Activated CD4-positive, alpha-beta T cell treated with anti-CD3 and anti-CD28 coated beads, Interleukin-2, amount 50 U/mL, for 48 hours (primary cell): ENCODE results near the gene GOLGA8K.
"Not testable (repeated sequence)": the region's sequence is repeated elsewhere in the genome, so short reads cannot be mapped to it uniquely, and the experiment has no call there.

ENCODE experiments used
- DNase-seq, 2 experiments: peaks; one replicate each; pipeline ENCODE4 v3.0.0-alpha.2; 2020

GOLGA8K gene

DNA sequence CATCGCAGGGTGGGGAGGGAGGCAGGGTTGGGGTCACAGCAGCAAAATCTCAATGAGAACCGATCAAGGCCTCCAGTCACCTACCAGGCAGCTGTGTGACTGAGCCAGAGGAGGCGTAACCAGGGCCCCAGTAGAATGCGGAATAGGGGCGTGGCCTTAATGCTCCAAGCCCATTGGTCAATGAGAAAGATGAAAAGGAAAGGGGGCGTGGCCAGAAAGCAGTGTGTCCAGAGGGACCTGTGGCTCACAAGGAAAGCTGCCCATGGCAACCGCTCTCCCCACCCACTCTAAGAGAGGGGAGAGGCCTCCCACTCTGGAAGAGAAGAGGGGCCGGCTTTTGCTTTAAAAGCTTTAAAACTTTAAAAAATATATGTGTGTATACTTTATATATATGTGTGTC lies at the start of gene GOLGA8K:
Gene GOLGA8K (minus strand): TSS at position 101 of the 400 bp plus-strand sequence. CDS start 98 bp downstream, at position 3.
- DNase-seq = not testable (repeated sequence)

DNA sequence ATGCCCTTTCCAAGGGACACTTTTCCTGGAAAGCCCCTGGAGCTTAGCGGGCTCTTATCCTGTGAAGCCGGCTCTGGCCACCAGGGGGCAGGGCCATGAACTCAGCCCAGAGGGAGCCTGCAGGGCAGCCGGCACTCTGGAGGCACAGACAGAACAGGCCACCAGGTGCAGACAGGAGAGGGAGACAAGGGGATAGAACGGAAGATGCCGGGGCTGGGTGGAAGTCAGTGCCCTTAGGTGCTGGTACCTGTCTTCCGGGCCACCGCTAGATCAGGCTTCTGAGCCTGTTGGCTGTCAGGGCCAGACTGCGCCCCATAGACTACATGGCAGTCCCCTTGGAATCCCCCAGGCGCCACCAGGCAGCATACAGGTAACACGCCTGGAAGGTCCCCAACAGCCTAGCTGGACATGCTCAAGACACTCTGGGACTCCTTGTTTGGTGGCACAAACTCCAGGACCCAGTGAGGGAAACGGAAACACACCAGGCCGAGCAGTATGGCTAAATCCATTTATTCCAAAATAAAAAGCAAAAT lies 37.4 kb upstream of the GOLGA8K start:
- DNase-seq = not testable (repeated sequence)

DNA sequence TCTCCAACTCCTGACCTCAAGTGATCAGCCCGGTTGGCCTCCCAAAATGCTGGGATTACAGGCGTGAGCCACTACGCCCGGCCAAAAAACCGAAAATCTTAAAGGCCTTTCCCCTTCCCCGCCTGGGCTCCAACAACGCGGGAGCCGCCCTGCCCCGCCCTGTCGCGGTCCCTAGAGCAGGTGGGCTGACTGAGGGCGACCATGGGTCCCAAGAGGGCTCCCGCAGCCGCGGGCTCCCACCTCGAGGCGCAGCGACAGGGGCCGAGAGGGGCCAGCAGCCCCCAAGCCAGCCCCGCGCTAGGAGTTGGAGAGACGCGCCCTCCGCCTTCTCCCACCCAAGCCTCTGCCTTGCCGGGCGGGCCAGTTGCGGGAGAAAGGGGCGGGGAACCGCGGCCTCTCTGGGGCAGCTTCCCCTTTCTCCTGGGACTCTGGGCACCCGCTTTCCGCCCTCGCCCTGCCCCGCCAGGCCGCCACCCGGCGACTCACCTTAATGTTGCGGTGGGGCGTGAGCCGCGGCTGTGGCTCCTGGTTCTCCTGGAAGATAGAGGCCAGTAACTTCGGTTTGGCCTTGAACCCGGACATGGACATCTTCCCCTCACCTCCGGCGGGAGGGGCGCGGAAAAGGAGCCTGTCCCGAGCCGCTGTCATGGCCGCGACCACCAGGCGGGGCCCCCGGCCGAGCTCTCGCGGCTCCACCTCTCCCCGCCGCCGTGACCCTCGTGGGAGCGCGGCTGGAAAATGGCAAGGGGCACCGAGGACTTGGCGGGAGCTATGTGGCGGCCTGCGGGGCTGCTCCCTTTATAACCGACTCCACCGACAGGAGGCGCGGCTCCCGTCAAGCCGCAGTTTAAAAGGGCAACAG lies 31.2 kb upstream of the GOLGA8K start:
- DNase-seq = not testable (repeated sequence)

DNA sequence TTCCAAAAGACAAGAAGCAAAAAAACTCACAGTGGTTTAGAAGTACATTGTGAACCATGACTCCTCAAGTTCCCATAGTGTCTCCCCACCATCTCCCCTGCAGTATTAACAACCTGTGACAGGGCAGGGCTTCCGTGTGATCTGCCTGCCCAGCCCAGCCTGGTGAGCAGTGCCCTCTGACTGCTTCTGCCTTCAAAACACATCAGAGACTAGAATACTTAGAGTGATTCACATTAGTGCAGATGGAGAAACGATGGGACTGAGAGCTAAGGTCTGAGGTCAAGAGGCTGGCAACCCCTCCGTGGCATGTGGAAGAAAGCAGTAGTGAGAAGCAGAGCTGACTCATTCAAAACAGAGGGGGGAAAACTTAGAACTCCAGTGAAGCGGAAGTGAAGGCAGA lies 24.5 kb upstream of the GOLGA8K start:
- DNase-seq = not testable (repeated sequence)

DNA sequence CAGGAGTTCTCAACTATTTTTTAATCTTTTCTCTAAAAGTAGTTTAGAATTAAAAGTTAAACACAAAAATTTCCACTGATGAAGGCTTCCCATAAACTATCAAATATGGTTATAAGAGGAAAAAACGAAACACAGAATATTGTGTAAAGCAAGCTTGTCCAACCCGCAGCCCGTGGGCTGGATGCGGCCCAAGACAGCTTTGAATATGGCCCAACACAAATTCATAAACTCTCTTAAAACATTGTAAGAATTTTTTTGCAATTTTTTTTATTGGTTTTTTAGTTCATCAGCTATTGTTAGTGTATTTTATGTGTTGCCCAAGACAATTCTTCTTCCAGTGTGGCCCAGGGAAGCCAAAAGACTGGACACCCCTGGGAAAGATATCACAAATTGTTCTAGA lies 23.4 kb upstream of the GOLGA8K start:
- DNase-seq = not testable (repeated sequence)

DNA sequence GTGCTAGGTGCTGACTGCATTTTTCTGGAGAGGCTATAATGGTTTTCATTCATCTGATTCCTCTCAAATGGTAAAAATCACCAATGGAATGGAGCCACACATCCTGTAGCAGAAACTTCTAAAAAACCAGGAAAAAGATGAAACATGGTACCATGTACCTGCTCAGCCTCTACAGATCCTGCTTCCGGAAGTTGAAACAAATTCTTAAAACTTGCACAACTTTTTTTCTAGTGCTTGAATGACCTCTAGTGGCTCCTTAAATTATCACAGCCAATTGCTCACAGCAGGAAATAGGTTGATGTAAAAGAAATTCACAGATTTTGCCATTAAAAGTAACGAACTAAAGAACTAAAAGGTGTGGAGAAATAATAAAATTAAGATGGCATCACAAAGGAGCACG lies 4.8 kb upstream of the GOLGA8K start:
- DNase-seq = not testable (repeated sequence)

GRCh38 chr15:32396522-32396921 lies 6.6 kb downstream of the GOLGA8K start:
- not testable (repeated sequence) for DNase-seq

DNA sequence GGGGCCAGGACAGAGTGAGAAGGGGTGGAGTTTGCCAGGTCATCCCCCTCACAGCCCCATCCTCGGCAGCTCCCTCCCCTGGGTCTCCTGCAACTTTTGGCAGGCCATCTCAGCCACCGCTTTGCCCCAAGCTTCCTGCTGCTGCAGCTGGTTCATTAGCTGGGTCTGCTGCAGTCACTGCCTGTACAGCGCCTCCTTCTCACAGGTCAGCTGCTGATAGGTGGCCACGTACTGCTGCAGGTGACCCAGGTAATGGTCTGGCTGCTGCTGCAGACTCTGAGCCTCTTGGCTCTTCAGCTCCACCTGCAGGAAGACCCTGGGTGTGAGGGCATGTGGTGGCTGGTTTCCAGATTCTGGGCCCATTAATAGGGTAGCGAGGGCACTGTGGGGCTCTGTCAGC lies 8.3 kb downstream of the GOLGA8K start:
- not testable (repeated sequence) for DNase-seq

GRCh38 chr15:32388050-32388648 lies 14.9 kb downstream of the GOLGA8K start:
- DNase-seq = not testable (repeated sequence)

GRCh38 chr15:32385823-32386495 lies 17.1 kb downstream of the GOLGA8K start:
- DNase-seq = not testable (repeated sequence)

DNA sequence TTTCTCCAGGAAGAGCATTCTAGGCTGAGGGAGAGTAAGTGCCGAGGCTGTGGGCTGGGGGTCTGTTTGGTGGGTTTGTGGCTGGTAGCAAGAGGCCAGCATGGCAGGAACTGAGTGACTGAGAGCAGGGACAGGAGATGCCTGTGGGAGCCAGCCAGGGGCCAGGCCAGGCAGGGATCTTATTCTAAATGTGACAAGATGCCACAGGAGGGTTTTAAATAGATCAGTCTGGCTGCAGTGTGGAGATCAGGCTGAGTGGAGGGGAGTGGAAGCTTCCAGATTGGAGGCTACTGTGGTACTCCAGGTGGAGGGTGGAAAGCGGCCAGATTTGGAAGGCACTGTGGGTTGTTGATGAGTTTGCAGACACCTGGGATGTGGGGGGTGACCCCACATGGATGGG lies 28.9 kb downstream of the GOLGA8K start:
- not testable (repeated sequence) for DNase-seq

- not testable (repeated sequence) for DNase-seq
Measured at GRCh38 chr15:32373707-32374106, 29.4 kb downstream of the GOLGA8K start.

- DNase-seq = not testable (repeated sequence)
Measured at GRCh38 chr15:32372075-32372474, 31.0 kb downstream of the GOLGA8K start.

GRCh38 chr15:32370526-32370925 lies 32.6 kb downstream of the GOLGA8K start:
- DNase-seq = not testable (repeated sequence)

DNA sequence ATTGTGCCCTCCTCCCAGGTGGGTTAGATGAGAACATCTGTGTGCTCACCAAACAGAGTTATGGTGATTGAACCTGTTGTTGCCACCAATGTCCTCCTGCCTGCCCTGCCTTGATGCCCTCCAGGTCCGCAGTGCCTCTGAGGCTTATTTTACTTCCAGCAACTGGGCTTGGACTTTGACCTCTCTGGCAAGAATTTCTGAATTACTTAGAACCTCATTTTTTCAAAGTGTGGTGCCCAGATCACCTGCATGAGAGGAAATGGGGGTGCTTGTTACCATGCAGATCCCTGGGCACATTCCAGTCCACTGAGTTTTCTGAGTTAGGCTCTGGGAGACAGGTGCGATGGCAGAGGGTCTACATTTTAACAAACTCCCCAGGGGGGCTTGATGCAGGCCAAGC lies 33.0 kb downstream of the GOLGA8K start:
- not testable (repeated sequence) for DNase-seq

DNA sequence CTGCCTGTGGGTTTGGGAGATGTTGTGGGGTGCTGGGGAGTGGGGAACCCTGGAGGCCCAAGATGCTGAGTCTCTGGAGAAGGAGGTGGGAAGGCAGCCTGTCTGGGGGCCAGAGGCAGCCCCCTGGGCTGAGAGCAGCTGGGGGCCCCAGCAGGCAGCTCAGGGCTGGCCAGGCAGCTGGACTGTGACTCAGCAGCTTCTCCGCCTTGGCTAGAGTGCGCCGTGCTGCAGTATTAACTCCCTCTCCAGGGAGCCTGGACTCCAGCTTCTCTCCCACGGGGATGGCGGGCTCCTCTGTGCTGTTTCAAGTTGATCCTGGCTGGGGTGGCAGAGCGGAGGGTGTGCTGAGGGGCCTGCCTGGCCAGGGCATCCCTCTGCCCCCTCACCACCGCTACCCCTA lies 36.6 kb downstream of the GOLGA8K start:
- DNase-seq = not testable (repeated sequence)

GRCh38 chr15:32365955-32366354 lies 37.1 kb downstream of the GOLGA8K start:
- DNase-seq = not testable (repeated sequence)

DNA sequence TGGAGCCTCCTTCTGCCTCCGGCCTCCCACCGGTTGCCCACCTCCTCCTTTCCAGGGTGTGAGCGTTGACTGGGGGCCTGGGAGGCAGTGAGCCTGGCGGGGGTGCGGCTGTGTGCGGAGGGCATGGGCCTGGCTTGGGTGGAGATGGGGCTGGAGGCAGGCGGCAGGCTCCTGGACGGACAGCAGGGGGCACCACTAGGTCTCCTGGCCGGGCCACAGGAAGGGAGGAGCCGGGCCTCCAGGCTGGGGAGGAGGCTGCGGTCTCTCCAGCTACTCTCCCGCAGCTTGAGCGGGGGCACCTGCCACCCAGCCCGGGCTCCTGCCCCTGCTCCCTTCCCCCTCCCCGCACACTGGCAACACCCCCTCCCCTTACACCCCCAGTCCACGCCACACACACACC lies 38.1 kb downstream of the GOLGA8K start:
- DNase-seq = not testable (repeated sequence)

DNA sequence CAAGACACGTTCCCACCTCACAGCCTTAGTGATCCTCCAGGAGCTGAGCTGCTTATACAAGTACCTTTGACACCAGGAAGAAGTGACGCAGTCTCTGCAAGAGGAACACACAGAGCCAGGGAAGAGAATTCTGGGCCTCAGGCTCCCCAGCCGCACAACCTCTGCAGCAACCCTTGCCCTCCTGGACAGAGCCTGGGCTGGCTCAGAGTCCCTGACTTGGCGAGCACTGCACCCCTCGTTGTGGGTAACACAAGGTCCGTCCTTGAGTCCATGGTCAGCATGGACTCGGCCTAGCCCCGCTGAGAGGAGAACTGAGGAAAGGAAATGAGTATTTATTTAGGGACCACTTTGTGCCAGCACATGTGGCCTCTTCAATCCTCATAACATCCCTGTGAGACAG lies 39.6 kb downstream of the GOLGA8K start:
- not testable (repeated sequence) for DNase-seq

GRCh38 chr15:32361662-32362061 lies 41.4 kb downstream of the GOLGA8K start:
- not testable (repeated sequence) for DNase-seq

DNA sequence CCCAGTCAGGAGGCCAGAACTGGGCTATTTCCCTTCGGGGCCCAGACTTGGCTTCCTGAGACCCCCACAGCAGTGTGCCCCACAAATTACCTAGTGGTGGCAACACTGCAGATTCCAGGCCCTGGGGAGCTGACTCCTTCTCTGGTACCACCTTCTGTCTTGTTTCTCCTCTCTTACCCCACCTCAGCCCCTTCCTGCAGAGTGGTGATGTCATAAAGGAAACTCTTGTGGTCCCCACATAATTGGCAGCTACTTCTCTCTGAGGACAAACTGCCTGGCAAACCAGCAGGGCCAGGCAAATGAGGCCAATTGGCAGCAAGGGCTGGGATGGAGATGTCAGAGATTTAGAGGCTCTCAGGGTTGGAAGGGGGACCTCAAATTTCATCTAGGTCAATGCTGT lies 44.6 kb downstream of the GOLGA8K start:
- DNase-seq = not testable (repeated sequence)

- not testable (repeated sequence) for DNase-seq
Measured at GRCh38 chr15:32356909-32357308, 46.2 kb downstream of the GOLGA8K start.

GRCh38 chr15:32352748-32353147 lies 50.3 kb downstream of the GOLGA8K start:
- not testable (repeated sequence) for DNase-seq
